ENCODE measurements around the gene MUC12.

GRCh38 chr7:100968031-100968430 is 1.3 kb upstream of the MUC12 start:
- TF ChIP-seq, protein P1, sequence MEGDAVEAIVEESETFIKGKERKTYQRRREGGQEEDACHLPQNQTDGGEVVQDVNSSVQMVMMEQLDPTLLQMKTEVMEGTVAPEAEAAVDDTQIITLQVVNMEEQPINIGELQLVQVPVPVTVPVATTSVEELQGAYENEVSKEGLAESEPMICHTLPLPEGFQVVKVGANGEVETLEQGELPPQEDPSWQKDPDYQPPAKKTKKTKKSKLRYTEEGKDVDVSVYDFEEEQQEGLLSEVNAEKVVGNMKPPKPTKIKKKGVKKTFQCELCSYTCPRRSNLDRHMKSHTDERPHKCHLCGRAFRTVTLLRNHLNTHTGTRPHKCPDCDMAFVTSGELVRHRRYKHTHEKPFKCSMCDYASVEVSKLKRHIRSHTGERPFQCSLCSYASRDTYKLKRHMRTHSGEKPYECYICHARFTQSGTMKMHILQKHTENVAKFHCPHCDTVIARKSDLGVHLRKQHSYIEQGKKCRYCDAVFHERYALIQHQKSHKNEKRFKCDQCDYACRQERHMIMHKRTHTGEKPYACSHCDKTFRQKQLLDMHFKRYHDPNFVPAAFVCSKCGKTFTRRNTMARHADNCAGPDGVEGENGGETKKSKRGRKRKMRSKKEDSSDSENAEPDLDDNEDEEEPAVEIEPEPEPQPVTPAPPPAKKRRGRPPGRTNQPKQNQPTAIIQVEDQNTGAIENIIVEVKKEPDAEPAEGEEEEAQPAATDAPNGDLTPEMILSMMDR (conservative IDR thresholded peaks at IDR 0.05) = no peak
- TF ChIP-seq EZH2 (IDR thresholded peaks at IDR 0.05; ENCODE audit: low read depth) = no peak
